Astrocyte (in vitro differentiated cells and primary cell): ENCODE results near the gene CRELD2.

ENCODE experiments used
- EZH2 ChIP-seq: IDR thresholded peaks from 2 replicates; pipeline ENCODE4 v1.6.1; 2012; ENCODE audit warnings: mild to moderate bottlenecking, low read length, inconsistent platforms; ENCODE audit not compliant: insufficient read depth
- TF ChIP-seq, protein P1 (sequence below): IDR thresholded peaks from 2 replicates; pipeline ENCODE4 v1.5.1; 2011; ENCODE audit warnings: low read depth, mild to moderate bottlenecking, inconsistent platforms, low read length, moderate library complexity; ENCODE audit not compliant: insufficient read depth

- TF ChIP-seq, protein P1, sequence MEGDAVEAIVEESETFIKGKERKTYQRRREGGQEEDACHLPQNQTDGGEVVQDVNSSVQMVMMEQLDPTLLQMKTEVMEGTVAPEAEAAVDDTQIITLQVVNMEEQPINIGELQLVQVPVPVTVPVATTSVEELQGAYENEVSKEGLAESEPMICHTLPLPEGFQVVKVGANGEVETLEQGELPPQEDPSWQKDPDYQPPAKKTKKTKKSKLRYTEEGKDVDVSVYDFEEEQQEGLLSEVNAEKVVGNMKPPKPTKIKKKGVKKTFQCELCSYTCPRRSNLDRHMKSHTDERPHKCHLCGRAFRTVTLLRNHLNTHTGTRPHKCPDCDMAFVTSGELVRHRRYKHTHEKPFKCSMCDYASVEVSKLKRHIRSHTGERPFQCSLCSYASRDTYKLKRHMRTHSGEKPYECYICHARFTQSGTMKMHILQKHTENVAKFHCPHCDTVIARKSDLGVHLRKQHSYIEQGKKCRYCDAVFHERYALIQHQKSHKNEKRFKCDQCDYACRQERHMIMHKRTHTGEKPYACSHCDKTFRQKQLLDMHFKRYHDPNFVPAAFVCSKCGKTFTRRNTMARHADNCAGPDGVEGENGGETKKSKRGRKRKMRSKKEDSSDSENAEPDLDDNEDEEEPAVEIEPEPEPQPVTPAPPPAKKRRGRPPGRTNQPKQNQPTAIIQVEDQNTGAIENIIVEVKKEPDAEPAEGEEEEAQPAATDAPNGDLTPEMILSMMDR: no peak
- TF ChIP-seq EZH2: no peak
Observed at GRCh38 chr22:49973018-49973961, 54.9 kb downstream of the CRELD2 start.
